ENCODE measurements around the gene TMIE.
"Not testable (repeated sequence)": the region's sequence is repeated elsewhere in the genome, so short reads cannot be mapped to it uniquely, and the experiment has no call there.

Gene TMIE

GRCh38 chr3:46690798-46691197 is 10.4 kb upstream of the TMIE start:
- no peak for DNase-seq

DNA sequence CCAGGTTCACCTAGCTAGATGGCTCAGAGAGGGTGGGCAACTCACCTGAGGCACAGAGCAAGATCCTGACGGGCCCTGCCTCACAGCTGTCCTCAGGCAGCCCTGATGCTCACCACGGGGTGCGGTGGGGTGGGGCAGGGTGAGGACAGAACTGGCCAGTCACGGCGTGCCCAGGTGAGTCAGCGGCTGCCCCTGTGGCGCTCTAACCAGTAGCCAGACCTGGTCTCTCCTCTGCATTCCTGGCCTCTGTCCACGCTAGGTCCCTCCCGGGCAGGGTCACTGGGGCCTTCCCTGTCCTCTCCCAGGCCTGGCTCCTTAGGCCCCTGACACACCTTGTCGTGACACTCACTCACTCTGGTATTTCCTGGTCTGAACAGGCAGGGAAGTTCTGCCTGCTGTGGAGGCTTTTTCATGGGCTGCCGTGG is 8.6 kb upstream of the TMIE start:
- no peak for DNase-seq

- DNase-seq = no peak
Measured at GRCh38 chr3:46693038-46693891, 7.9 kb upstream of the TMIE start, which contains the start of gene ALS2CL. Gene ALS2CL (minus strand): TSS chr3:46693679. CDS start chr3:46689440, 4,239 bp downstream.

GRCh38 chr3:46693892-46694226 is 7.3 kb upstream of the TMIE start:
- DNase-seq = no peak

DNA sequence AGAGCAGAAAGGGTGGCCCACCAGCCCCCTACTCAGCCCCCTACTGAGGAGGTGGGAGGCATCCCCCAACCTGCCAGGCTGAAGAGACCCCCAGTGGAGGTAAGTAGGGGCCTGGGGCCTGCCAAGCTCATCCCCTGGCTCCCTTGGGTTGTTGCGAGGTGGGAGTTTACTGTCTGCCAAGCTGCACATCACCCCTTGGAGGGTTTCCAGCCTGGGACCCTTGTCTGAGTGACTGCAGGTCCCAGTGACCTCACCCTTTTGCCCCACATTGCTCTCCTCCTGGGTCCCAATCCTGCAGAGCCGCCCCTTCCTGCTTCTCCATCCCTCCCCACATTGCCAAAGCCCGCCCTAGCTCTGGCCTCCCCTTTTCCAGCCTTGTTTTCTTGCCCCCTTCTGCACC is 6.7 kb upstream of the TMIE start:
- no peak for DNase-seq

DNA sequence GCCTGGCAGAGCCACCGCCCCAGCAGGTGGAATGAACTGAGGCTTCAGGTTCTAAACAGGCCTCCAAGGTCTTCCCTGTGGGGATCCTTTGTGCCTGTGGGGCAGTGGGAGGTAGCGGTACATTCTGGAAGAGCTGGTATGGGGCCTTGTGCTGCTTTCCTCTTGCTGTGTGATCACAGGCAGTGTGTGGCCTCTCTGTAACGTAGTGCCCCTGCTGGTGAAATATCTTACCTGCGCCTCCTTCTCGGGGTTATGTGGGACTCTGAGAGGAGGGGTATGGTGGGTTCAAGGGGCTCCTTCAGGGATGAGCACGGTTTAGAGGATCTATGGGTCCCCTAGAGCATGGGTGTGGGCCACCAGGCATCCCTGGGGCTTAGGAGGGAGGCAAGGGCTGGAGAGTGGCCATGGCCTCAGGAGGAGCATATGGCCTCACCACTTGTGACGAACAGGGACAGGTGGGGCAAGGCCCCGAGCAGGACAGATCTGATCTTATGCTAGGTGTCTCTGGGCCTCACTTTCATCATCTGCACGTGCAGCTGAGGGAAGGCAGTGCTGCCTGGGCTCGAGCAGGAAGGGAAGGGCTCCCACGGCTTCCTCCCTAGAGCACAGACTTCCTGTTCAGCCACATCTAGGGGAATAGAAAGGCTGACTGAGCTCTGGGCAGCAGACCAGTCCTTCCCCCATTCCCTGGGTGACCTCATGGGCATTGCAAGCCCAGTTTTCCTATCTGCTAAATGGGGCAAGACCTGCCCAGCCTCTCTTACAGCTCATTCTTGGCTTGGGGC is 5.8 kb upstream of the TMIE start:
- DNase-seq = no peak

DNA sequence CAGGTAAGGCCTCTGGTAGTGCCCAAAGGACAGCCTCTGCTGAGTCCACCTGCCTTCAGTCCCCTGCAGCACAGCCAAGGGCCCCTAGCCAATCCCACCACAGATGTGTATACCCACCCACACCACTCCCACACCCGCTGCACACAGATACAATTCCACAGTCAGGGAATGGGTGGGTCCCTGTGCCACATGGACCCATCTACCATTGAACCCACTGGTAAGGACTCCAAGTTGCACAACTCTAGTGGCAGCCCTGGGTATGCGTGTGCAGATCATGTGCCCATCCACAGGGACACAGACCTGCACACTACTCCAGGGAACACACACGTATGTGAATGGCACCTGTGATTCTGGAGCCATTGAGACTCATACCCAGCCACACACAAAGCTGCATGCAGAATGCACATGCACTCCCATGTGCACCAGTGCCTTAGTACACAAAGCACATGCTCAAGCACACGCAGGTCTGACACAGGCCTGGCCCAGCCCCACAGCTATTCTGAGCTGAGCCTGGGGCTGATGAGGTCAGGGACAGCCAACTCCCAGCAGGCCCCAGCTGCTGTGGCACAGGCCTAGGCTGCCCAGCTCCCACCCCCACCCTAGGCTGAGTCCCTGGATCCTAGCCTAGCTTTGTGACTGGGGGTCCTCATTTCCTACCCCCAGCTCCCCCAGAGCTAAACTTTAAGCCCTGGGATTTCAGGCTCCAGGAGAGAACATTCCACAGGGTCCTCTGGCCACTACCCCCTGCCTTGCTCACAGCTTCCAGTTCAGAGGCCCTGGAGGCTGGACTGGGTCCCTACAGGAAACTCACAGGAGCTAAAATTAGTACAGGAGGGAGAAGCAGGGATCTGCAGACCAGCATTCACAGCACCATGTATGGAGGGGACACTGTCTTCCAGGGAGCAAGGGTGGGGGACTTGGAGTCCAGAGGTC is 5.0 kb upstream of the TMIE start:
- DNase-seq = no peak

- DNase-seq = no peak
Measured at GRCh38 chr3:46699676-46700523, 1.3 kb upstream of the TMIE start.

DNA sequence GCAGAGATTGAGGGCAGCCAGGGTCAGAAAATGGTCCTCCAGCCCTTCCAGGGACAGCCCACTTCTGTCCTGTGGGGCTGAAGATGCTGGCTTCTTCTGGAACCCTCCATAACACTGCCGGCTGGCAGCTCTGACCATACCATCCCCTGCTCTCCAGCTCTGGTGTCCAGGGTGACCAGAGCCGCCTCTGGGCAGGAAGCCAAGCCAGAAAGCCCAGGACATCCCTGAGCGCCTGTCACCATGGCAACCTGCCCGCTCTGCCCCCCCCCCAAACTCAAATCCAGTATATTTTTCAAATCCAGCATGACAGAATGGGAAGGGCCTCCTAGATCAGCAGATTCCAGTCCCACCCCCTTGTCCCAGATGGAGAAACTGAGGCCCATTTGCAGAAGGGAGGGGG is 420 bp upstream of the TMIE start:
- DNase-seq = peak; percentile 7 to 39

DNA sequence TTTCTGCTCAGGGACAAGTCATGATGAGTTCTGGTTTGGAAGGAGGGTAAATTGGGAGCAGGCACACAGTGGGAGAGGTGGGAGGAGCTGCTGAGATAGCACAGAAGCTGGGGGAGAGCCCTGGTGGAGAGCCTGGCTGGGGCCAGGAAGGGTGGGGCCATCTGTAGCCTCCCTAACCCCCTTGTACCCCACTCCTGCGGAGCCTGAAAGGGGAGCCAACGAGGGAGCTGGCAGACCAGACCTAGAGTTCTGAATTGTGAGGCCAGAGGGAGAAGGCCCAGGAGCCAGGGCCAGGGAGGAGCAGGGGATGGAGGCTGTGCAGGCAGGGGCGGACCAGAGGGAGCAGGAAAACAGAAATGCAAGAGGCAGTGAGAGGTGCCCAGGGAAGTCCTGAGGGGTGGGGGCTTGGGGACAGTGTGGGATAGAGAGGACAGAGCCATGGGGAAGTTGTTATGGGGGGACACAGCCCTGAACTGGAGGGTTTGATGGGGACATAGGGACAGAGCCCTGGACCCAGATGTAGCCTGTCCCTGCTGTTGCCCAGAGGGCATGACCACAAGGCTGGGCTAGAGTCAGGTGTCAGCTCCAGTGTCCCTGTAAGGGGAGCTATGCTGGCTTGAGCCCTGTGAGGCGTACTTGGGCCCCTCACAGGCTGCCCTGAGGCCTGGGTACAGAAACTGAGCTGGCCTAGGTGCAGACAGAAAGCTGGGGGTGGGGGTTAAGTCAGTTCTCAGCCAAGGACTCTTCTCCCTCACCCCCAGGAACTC is 1.2 kb downstream of the TMIE start:
- no peak for DNase-seq

- DNase-seq = no peak
Measured at GRCh38 chr3:46703013-46703520, 1.9 kb downstream of the TMIE start.

DNA sequence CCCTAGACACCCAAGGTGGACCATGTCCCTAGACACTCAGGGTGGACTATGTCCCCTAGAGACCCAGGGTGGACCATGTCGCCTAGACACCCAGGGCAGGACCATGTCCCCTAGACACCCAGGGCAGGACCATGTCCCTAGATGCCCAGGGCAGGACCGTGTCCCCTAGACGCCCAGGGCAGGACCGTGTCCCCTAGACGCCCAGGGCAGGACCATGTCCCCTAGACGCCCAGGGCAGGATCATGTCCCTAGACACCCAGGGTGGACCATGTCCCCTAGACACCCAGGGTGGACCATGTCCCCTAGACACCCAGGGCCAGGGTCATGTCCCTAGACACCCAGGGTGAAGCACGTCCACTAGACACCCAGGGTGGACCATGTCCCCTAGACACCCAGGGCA is 3.2 kb downstream of the TMIE start:
- DNase-seq = not testable (repeated sequence)

DNA sequence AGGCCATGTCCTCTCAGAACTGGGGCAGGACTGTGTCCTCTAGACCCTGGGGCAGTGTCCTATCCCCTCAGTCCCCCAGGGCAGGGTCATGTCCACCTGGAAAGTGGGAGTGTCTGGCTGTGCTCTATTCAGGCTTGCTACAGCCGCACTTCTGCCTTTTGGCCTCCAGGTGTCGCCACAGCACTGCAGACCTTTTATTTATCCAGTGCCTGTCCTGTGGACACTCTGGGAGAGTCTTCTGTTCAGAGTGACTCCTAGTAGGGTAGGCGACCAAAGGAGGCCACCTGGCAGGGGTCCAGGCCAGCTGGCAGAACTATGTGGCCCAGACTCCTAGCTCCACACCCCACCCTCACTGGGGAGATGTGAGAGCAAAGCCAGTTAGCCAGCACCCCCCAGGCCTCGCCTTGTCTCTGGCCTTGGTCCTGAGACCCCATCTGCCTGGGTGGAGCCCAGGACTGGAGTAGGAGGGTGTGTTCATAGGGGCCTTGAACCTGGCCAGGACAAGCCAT is 3.9 kb downstream of the TMIE start:
- DNase-seq = peak; percentile 23 to 32

GRCh38 chr3:46705751-46706552 is 4.8 kb downstream of the TMIE start:
- no peak for DNase-seq

DNA sequence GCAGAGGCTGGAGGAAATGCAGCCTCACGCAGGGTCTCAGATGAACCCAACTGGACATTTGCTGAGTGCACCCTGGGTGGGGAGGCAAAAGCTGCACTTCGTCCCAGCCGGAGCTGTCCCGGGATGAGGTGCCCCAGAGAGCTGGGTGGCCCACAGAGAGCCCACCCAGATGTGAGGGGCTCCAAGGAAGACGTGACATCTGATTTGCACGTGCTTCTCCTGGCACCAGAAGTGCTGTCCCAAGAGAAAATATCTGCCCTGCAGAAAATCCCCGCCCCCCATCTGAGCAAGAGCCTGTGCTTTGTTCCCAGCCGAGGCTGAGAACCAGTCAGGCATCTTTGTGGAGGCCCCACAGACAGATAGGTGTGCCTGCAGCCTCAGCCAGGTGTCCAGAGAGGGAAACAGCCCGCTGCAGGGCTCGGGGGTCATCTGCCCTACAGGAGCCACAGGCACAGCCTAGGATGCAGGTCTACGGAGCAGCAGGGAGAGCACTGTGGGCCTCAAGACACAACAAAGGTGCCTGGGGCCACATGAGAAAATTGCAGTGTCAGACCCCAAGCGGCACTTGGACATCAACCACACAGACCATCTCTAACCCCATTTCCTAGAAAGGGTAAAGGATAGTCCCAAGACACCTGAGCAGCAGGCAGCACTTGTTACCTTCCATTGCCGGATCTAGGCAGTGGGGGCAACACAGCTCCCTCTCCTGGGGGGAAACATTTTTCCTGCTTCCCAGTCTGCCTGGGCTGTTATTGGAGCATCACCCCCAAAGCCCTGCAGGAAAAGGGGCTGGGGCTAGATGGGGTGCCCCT is 5.8 kb downstream of the TMIE start:
- DNase-seq = no peak

DNA sequence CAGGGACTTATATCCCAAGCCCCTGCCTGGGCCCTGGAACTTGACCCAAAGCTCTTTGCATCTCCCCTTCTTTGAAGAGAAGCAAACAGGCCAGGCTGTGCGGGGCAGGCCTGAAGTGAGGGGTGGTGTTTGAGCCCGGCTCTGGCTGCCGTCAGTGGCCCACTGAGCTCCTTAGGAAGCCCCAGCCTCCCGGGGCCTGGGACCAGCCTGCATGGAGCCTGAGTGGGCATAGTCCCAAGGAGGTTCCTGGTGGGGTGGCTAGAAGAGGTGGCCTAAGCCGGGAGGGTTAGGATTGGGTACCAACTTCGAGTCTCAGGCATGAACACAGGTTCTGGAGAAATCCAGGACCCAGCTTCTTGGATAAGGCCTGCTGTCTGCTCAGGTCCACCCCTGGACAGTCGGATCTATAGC is 6.4 kb downstream of the TMIE start:
- no peak for DNase-seq

GRCh38 chr3:46708401-46709156 is 7.4 kb downstream of the TMIE start:
- no peak for DNase-seq

GRCh38 chr3:46709157-46709654 is 8.0 kb downstream of the TMIE start:
- DNase-seq = no peak

Measured in cerebellar nuclear complex (tissue), 1 donor.